GM21528 (cell line): Measurements from ENCODE around the gene RPL12.

Experiments
- ATAC-seq: cut with Tn5 transposase; IDR thresholded peaks from one replicate; pipeline ENCODE4 v1.9.1; 2021; ENCODE audit warnings: mild to moderate bottlenecking, moderate library complexity; ENCODE audit not compliant: unreplicated experiment, low FRiP score

RPL12 gene

GRCh38 chr9:127450830-127451607 lies at the start of gene RPL12, which contains the start of gene LRSAM1:
TSS of gene RPL12 (minus strand) at chr9:127451406. CDS start at chr9:127451317, 89 bp downstream.
TSS of gene LRSAM1 (plus strand) at chr9:127451510. CDS start at chr9:127454528, 3,018 bp downstream.
- ATAC-seq: peak; percentile 72

- ATAC-seq: no peak
Observed at GRCh38 chr9:127500862-127501261, 49.7 kb upstream of the RPL12 start.

- ATAC-seq: no peak
Observed at GRCh38 chr9:127500399-127500798, 49.2 kb upstream of the RPL12 start.

GRCh38 chr9:127498298-127498697 lies 47.1 kb upstream of the RPL12 start:
- ATAC-seq: no peak

GRCh38 chr9:127497656-127498290 lies 46.6 kb upstream of the RPL12 start:
- ATAC-seq: no peak

- no peak for ATAC-seq
Observed at GRCh38 chr9:127496974-127497373, 45.8 kb upstream of the RPL12 start.

- ATAC-seq: no peak
Observed at GRCh38 chr9:127495884-127496555, 44.8 kb upstream of the RPL12 start.

GRCh38 chr9:127494304-127494702 lies 43.1 kb upstream of the RPL12 start:
- no peak for ATAC-seq

GRCh38 chr9:127493592-127494303 lies 42.5 kb upstream of the RPL12 start:
- no peak for ATAC-seq

- ATAC-seq: no peak
Observed at GRCh38 chr9:127492616-127493015, 41.4 kb upstream of the RPL12 start.

- ATAC-seq: no peak
Observed at GRCh38 chr9:127491516-127491915, 40.3 kb upstream of the RPL12 start.

- ATAC-seq: no peak
Observed at GRCh38 chr9:127490535-127491230, 39.5 kb upstream of the RPL12 start.

- ATAC-seq: no peak
Observed at GRCh38 chr9:127489471-127490115, 38.4 kb upstream of the RPL12 start.

- no peak for ATAC-seq
Observed at GRCh38 chr9:127488946-127489345, 37.7 kb upstream of the RPL12 start.

- no peak for ATAC-seq
Observed at GRCh38 chr9:127485995-127486394, 34.8 kb upstream of the RPL12 start.

- no peak for ATAC-seq
Observed at GRCh38 chr9:127482662-127483061, 31.5 kb upstream of the RPL12 start.

- ATAC-seq: no peak
Observed at GRCh38 chr9:127479507-127480081, 28.4 kb upstream of the RPL12 start.

- ATAC-seq: no peak
Observed at GRCh38 chr9:127474592-127474991, 23.4 kb upstream of the RPL12 start.

- ATAC-seq: no peak
Observed at GRCh38 chr9:127473932-127474331, 22.7 kb upstream of the RPL12 start.
